SU-DHL-6 (cell line): ENCODE data around the gene CLMP.

Experiments
- EZH2phosphoT487 ChIP-seq: fragments of 200-600 bp; sonication (generic), shearing (Covaris generic); conservative IDR thresholded peaks from 2 replicates; pipeline ENCODE4 v1.6.1; 2018; ENCODE audit warnings: mild to moderate bottlenecking, antibody characterized with exemption, low read length, moderate library complexity, mixed read lengths
- TF ChIP-seq, protein P1 (sequence below): fragments of 200-600 bp; sonication (generic); IDR thresholded peaks from one replicate; pipeline ENCODE4 v1.5.1; 2017; ENCODE audit warnings: antibody characterized with exemption, mild to moderate bottlenecking, low read length, moderate library complexity; ENCODE audit not compliant: insufficient read depth, poor library complexity, severe bottlenecking

GRCh38 chr11:123150882-123151281 lies 44.2 kb downstream of the CLMP start:
- TF ChIP-seq, protein P1, sequence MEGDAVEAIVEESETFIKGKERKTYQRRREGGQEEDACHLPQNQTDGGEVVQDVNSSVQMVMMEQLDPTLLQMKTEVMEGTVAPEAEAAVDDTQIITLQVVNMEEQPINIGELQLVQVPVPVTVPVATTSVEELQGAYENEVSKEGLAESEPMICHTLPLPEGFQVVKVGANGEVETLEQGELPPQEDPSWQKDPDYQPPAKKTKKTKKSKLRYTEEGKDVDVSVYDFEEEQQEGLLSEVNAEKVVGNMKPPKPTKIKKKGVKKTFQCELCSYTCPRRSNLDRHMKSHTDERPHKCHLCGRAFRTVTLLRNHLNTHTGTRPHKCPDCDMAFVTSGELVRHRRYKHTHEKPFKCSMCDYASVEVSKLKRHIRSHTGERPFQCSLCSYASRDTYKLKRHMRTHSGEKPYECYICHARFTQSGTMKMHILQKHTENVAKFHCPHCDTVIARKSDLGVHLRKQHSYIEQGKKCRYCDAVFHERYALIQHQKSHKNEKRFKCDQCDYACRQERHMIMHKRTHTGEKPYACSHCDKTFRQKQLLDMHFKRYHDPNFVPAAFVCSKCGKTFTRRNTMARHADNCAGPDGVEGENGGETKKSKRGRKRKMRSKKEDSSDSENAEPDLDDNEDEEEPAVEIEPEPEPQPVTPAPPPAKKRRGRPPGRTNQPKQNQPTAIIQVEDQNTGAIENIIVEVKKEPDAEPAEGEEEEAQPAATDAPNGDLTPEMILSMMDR = no peak
- no peak for TF ChIP-seq EZH2phosphoT487
